NCI-H226 (cell line): ENCODE data around the gene PLCB1.

Experiments used
- DNase-seq: peaks from one replicate; pipeline ENCODE4 v3.0.0-alpha.2; 2015

The PLCB1 gene

GRCh38 chr20:8215361-8215781 lies 83.3 kb downstream of the PLCB1 start:
- DNase-seq = no peak

- no peak for DNase-seq
Measured at GRCh38 chr20:8216375-8217200, 84.5 kb downstream of the PLCB1 start.

GRCh38 chr20:8218861-8219260 lies 86.8 kb downstream of the PLCB1 start:
- no peak for DNase-seq

GRCh38 chr20:8219403-8219802 lies 87.3 kb downstream of the PLCB1 start:
- no peak for DNase-seq

- no peak for DNase-seq
Measured at GRCh38 chr20:8220716-8221115, 88.7 kb downstream of the PLCB1 start.

GRCh38 chr20:8221887-8222419 lies 89.9 kb downstream of the PLCB1 start:
- DNase-seq = no peak

- DNase-seq = peak; percentile 12
Measured at GRCh38 chr20:8223091-8223870, 91.2 kb downstream of the PLCB1 start.

GRCh38 chr20:8225658-8226057 lies 93.6 kb downstream of the PLCB1 start:
- no peak for DNase-seq

GRCh38 chr20:8226106-8226505 lies 94.0 kb downstream of the PLCB1 start:
- DNase-seq = no peak

- no peak for DNase-seq
Measured at GRCh38 chr20:8227293-8227692, 95.2 kb downstream of the PLCB1 start.

- DNase-seq = no peak
Measured at GRCh38 chr20:8228315-8228714, 96.2 kb downstream of the PLCB1 start.

- DNase-seq = no peak
Measured at GRCh38 chr20:8229090-8229489, 97.0 kb downstream of the PLCB1 start.

GRCh38 chr20:8231038-8231437 lies 99.0 kb downstream of the PLCB1 start:
- no peak for DNase-seq

GRCh38 chr20:8232332-8232731 lies 100.3 kb downstream of the PLCB1 start:
- no peak for DNase-seq

- no peak for DNase-seq
Measured at GRCh38 chr20:8234580-8234979, 102.5 kb downstream of the PLCB1 start.

GRCh38 chr20:8242066-8242465 lies 110.0 kb downstream of the PLCB1 start:
- DNase-seq = no peak

- DNase-seq = no peak
Measured at GRCh38 chr20:8242827-8243724, 111.0 kb downstream of the PLCB1 start.

GRCh38 chr20:8244637-8245036 lies 112.6 kb downstream of the PLCB1 start:
- no peak for DNase-seq

GRCh38 chr20:8246153-8246552 lies 114.1 kb downstream of the PLCB1 start:
- DNase-seq = no peak

GRCh38 chr20:8246716-8247115 lies 114.7 kb downstream of the PLCB1 start:
- DNase-seq = no peak

GRCh38 chr20:8248051-8248450 lies 116.0 kb downstream of the PLCB1 start:
- DNase-seq = no peak

GRCh38 chr20:8249634-8250033 lies 117.6 kb downstream of the PLCB1 start:
- no peak for DNase-seq
